Activated CD8-positive, alpha-beta memory T cell treated with anti-CD3 and anti-CD28 coated beads for 48 hours (primary cell): Measurements from ENCODE around the gene PFKFB3.
"Not testable (repeated sequence)": the region's sequence is repeated elsewhere in the genome, so short reads cannot be mapped to it uniquely, and the experiment has no call there.

Source experiments
- DNase-seq, 3 experiments: peaks; one replicate each; pipeline ENCODE4 v3.0.0-alpha.2; 2020; ENCODE audit warnings: low read depth in 2 of 3, low spot score in 2 of 3

Gene PFKFB3

GRCh38 chr10:6234371-6234770 is 31.6 kb downstream of the PFKFB3 start:
- DNase-seq, result no peak

GRCh38 chr10:6236349-6237198 is 33.8 kb downstream of the PFKFB3 start:
- DNase-seq, result no peak

GRCh38 chr10:6237199-6237530 is 34.4 kb downstream of the PFKFB3 start:
- DNase-seq, result no peak

- DNase-seq, result not testable (repeated sequence)
Measured at GRCh38 chr10:6238587-6239212, 36.0 kb downstream of the PFKFB3 start.

- DNase-seq, result peak; percentile 17 to 40 (median 37)
Measured at GRCh38 chr10:6239213-6239991, 36.7 kb downstream of the PFKFB3 start.

GRCh38 chr10:6240254-6240653 is 37.5 kb downstream of the PFKFB3 start:
- DNase-seq, result no peak

GRCh38 chr10:6242089-6242488 is 39.4 kb downstream of the PFKFB3 start:
- DNase-seq, result no peak

GRCh38 chr10:6244510-6244909 is 41.8 kb downstream of the PFKFB3 start:
- no peak for DNase-seq

GRCh38 chr10:6247041-6247712 is 44.4 kb downstream of the PFKFB3 start:
- DNase-seq, result no peak

- not testable (repeated sequence) for DNase-seq
Measured at GRCh38 chr10:6248908-6249307, 46.2 kb downstream of the PFKFB3 start.

GRCh38 chr10:6249698-6250097 is 47.0 kb downstream of the PFKFB3 start:
- DNase-seq, result no peak

- DNase-seq, result no peak
Measured at GRCh38 chr10:6250745-6251144, 48.0 kb downstream of the PFKFB3 start.

GRCh38 chr10:6254201-6254600 is 51.5 kb downstream of the PFKFB3 start:
- no peak for DNase-seq

GRCh38 chr10:6255548-6256061 is 52.9 kb downstream of the PFKFB3 start:
- no peak for DNase-seq

- no peak for DNase-seq
Measured at GRCh38 chr10:6256439-6256838, 53.7 kb downstream of the PFKFB3 start.

GRCh38 chr10:6259153-6259552 is 56.4 kb downstream of the PFKFB3 start:
- DNase-seq, result no peak

GRCh38 chr10:6260843-6261242 is 58.1 kb downstream of the PFKFB3 start:
- DNase-seq, result no peak

GRCh38 chr10:6267941-6268340 is 65.2 kb downstream of the PFKFB3 start:
- DNase-seq, result no peak

GRCh38 chr10:6269432-6269831 is 66.7 kb downstream of the PFKFB3 start:
- DNase-seq, result no peak

- peak; percentile 37 to 61 (median 48) for DNase-seq
Measured at GRCh38 chr10:6269953-6270867, 67.5 kb downstream of the PFKFB3 start.
